ENCODE measurements around the gene NIPBL.

Gene NIPBL

DNA sequence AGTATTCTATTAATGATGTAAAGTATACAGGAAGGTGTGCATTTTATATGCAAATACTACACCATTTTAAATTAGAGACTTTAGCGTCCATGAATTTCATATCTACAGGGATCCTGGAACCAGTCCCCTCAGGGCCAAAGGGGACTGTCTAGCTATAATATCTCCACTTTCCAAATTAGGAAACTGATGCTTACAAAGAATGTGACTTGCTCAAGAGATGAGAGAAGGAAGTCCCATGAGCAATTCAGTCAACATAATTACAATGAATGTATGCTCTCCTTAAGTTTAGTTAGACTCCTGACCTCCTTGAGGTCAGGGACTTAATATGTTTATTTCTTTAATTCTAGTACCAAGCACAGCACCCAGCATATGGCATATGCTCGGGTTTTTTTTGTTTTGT, 23.7 kb downstream of the NIPBL start:
- TF ChIP-seq EP300 (IDR thresholded peaks at IDR 0.05; ENCODE audit: borderline replicate concordance) (no peak), CREB1 (IDR thresholded peaks at IDR 0.05; ENCODE audit: low read depth) (no peak), YY1 (IDR thresholded peaks at IDR 0.05; ENCODE audit: low read depth) (no peak)
- TF ChIP-seq, protein P1, sequence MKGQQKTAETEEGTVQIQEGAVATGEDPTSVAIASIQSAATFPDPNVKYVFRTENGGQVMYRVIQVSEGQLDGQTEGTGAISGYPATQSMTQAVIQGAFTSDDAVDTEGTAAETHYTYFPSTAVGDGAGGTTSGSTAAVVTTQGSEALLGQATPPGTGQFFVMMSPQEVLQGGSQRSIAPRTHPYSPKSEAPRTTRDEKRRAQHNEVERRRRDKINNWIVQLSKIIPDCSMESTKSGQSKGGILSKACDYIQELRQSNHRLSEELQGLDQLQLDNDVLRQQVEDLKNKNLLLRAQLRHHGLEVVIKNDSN (IDR thresholded peaks at IDR 0.05) = no peak
- TF ChIP-seq, protein P2, sequence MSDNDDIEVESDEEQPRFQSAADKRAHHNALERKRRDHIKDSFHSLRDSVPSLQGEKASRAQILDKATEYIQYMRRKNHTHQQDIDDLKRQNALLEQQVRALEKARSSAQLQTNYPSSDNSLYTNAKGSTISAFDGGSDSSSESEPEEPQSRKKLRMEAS (IDR thresholded peaks at IDR 0.05) = no peak
- TF ChIP-seq, protein P3, sequence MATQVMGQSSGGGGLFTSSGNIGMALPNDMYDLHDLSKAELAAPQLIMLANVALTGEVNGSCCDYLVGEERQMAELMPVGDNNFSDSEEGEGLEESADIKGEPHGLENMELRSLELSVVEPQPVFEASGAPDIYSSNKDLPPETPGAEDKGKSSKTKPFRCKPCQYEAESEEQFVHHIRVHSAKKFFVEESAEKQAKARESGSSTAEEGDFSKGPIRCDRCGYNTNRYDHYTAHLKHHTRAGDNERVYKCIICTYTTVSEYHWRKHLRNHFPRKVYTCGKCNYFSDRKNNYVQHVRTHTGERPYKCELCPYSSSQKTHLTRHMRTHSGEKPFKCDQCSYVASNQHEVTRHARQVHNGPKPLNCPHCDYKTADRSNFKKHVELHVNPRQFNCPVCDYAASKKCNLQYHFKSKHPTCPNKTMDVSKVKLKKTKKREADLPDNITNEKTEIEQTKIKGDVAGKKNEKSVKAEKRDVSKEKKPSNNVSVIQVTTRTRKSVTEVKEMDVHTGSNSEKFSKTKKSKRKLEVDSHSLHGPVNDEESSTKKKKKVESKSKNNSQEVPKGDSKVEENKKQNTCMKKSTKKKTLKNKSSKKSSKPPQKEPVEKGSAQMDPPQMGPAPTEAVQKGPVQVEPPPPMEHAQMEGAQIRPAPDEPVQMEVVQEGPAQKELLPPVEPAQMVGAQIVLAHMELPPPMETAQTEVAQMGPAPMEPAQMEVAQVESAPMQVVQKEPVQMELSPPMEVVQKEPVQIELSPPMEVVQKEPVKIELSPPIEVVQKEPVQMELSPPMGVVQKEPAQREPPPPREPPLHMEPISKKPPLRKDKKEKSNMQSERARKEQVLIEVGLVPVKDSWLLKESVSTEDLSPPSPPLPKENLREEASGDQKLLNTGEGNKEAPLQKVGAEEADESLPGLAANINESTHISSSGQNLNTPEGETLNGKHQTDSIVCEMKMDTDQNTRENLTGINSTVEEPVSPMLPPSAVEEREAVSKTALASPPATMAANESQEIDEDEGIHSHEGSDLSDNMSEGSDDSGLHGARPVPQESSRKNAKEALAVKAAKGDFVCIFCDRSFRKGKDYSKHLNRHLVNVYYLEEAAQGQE (IDR thresholded peaks at IDR 0.05; ENCODE audit: low read depth) = no peak

DNA sequence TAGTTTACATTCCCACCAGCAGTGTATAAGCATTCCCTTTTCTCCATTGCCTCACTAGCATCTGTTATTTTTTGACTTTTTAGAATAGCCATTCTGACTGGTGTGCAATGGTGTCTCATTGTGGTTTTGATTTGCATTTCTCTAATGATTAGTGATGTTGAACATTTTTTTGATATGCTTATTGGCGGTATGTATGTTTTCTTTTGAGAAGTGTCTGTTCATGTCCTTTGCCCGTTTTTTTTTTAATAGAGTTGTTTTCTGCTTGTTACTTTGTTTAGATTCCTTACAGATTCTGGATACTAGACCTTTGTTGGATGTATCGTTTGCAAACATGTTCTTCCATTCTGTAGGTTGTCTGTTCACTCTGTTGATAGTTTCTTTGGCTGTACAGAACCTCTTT, 25.3 kb downstream of the NIPBL start:
- no peak for TF ChIP-seq YY1 (IDR thresholded peaks at IDR 0.05; ENCODE audit: low read depth)
- no peak for TF ChIP-seq CREB1 (IDR thresholded peaks at IDR 0.05; ENCODE audit: low read depth)
- TF ChIP-seq, protein P3 (IDR thresholded peaks at IDR 0.05; ENCODE audit: low read depth) = no peak
- no peak for TF ChIP-seq EGR1 (IDR thresholded peaks at IDR 0.05)
- no peak for TF ChIP-seq TAF1 (IDR thresholded peaks at IDR 0.05; ENCODE audit: low read depth)
- TF ChIP-seq TEAD4 (IDR thresholded peaks at IDR 0.05) = no peak
- no peak for TF ChIP-seq TCF12 (IDR thresholded peaks at IDR 0.05; ENCODE audit: low read depth)
- TF ChIP-seq ZBTB7A (IDR thresholded peaks at IDR 0.05; ENCODE audit: low read depth) = no peak
- TF ChIP-seq NFIC (IDR thresholded peaks at IDR 0.05) = no peak

DNA sequence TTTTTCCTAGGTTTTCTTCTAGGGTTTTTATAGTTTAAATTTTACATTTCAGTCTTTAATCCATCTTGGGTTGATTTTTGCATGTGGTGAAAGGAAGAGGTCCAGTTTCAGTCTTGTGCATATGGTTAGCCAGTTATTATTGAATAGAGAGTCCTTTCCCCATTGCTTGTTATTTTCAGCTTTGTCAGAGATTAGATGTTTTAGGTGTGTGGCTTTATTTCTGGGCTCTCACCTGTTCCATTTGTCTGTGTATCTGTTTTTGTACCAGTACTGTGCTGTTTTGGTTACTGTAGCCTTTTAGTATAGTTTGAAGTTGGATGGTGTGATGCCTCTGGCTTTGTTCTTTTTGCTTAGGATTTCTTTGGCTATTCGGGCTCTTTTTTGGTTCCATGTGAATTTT, 25.8 kb downstream of the NIPBL start:
- no peak for TF ChIP-seq FOXM1 (IDR thresholded peaks at IDR 0.05; ENCODE audit: borderline replicate concordance, low read depth)

DNA sequence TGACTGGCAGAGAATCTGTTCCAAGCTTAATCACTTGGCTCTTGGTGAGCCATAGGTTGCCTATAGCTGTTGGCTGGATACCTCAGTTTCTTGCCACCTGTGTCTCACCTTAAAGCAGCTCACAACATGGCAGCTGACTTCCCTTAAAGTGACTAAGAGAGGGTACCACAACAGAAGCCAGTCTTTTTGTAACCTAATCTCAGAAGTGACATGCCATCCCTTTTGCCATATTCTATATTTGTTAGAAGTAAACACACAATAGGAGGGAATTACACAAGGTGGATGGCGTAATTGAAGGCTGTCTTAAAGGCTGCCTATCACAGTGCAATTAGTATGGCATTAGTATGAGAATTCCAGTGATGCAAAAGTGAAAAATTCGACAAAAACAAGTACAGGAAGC, 28.1 kb downstream of the NIPBL start:
- TF ChIP-seq CEBPB (IDR thresholded peaks at IDR 0.05) = no peak

DNA sequence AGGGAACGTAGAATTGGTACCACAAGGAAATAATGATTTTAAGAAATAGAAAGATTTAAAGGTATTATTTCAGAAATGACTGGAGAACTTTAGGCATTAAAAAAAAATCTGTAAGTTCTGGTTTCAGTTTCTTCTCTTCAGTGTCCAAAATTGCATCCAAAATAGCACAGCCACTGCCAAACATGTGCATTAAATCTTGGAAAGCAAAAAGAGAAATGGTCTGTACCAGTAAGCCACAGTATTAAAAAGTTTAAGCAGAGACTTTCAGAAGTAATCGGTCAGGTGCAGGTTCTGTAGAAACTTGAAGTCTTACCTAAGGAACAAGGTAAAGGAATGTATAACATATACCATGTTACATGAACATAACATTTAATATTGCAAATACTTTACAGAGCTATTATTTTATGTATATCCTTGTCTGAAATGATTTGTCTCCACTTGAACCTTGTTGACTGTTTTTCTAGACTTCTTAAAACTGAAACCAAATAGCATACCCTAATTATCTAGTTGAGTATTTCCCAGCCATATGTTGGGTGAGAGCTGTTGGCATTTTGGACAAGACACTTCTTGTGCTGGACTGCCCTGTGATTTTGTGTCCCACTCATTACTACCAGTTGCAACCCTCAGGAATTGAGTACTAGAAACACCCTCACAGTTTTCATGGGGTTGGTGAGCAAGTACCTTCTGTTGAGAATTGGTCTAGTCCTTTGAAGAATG, 32.1 kb downstream of the NIPBL start:
- no peak for TF ChIP-seq TEAD4 (IDR thresholded peaks at IDR 0.05)
- TF ChIP-seq, protein P1 (IDR thresholded peaks at IDR 0.05) = no peak
- TF ChIP-seq TAF1 (IDR thresholded peaks at IDR 0.05; ENCODE audit: low read depth) = no peak
- TF ChIP-seq, protein P3 (IDR thresholded peaks at IDR 0.05; ENCODE audit: low read depth) = no peak
- TF ChIP-seq CREB1 (IDR thresholded peaks at IDR 0.05; ENCODE audit: low read depth) = no peak
- TF ChIP-seq RAD21 (IDR thresholded peaks at IDR 0.05; ENCODE audit: low read depth) = no peak
- no peak for TF ChIP-seq TCF12 (IDR thresholded peaks at IDR 0.05; ENCODE audit: low read depth)
- TF ChIP-seq EGR1 (IDR thresholded peaks at IDR 0.05) = no peak
- no peak for TF ChIP-seq NFIC (IDR thresholded peaks at IDR 0.05)
- TF ChIP-seq YY1 (IDR thresholded peaks at IDR 0.05; ENCODE audit: low read depth) = no peak
- TF ChIP-seq FOXM1 (IDR thresholded peaks at IDR 0.05; ENCODE audit: borderline replicate concordance, low read depth) = no peak

DNA sequence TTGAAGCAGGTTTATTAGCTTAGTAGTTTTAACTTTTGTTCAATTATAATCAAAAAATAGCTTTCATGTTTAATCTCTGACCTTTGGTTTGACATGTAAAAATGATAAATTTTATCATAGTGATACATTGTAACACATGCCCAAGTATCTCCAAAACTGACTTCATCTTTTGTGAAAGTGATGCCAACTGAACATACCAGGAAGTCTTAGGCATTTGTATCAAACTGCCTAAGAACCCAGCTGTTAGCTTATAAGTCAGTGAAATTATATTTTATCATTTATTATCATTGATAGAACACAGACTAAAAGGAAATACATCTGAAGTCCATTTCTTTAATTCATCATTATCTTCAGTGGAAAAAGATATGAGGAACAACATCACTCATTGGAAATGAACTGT, 39.1 kb downstream of the NIPBL start:
- no peak for TF ChIP-seq EP300 (IDR thresholded peaks at IDR 0.05; ENCODE audit: borderline replicate concordance)
- no peak for TF ChIP-seq NFIC (IDR thresholded peaks at IDR 0.05)
- TF ChIP-seq FOXM1 (IDR thresholded peaks at IDR 0.05; ENCODE audit: borderline replicate concordance, low read depth) = no peak
- TF ChIP-seq, protein P1 (IDR thresholded peaks at IDR 0.05) = no peak
- TF ChIP-seq EGR1 (IDR thresholded peaks at IDR 0.05) = no peak
- no peak for TF ChIP-seq TEAD4 (IDR thresholded peaks at IDR 0.05)
- TF ChIP-seq, protein P2 (IDR thresholded peaks at IDR 0.05) = no peak
- no peak for TF ChIP-seq RAD21 (IDR thresholded peaks at IDR 0.05; ENCODE audit: low read depth)
- TF ChIP-seq TAF1 (IDR thresholded peaks at IDR 0.05; ENCODE audit: low read depth) = no peak
- no peak for TF ChIP-seq CREB1 (IDR thresholded peaks at IDR 0.05; ENCODE audit: low read depth)
- no peak for TF ChIP-seq YY1 (IDR thresholded peaks at IDR 0.05; ENCODE audit: low read depth)
- no peak for TF ChIP-seq ZBTB7A (IDR thresholded peaks at IDR 0.05; ENCODE audit: low read depth)
- TF ChIP-seq CEBPB (IDR thresholded peaks at IDR 0.05) = no peak
- no peak for TF ChIP-seq TCF12 (IDR thresholded peaks at IDR 0.05; ENCODE audit: low read depth)
- TF ChIP-seq, protein P3 (IDR thresholded peaks at IDR 0.05; ENCODE audit: low read depth) = no peak
